NCI-H446 (cell line): ENCODE results near the gene HSD17B14.

ENCODE experiments used
- DNase-seq, 2 experiments: peaks; one replicate each; lab custom pipeline; 2025; lab: John Stamatoyannopoulos, UW

Gene HSD17B14

GRCh38 chr19:48830088-48830487 is 6.2 kb downstream of the HSD17B14 start:
- DNase-seq: no peak

GRCh38 chr19:48826606-48827020 is 9.7 kb downstream of the HSD17B14 start:
- no peak for DNase-seq

- DNase-seq: no peak
These were observed 13.8 kb downstream of the HSD17B14 start for GRCh38 chr19:48822514-48822913.

GRCh38 chr19:48821633-48822032 is 14.7 kb downstream of the HSD17B14 start:
- no peak for DNase-seq

GRCh38 chr19:48819366-48819816 is 16.9 kb downstream of the HSD17B14 start:
- peak; percentile 46 to 85 for DNase-seq

- no peak for DNase-seq
These were observed 18.0 kb downstream of the HSD17B14 start for GRCh38 chr19:48818234-48818820.

GRCh38 chr19:48817585-48818124 is 18.6 kb downstream of the HSD17B14 start:
- no peak for DNase-seq

- no peak for DNase-seq
These were observed 20.3 kb downstream of the HSD17B14 start for GRCh38 chr19:48815870-48816501.

- DNase-seq: no peak
These were observed 21.4 kb downstream of the HSD17B14 start for GRCh38 chr19:48814895-48815294.

GRCh38 chr19:48813123-48813913 is 23.0 kb downstream of the HSD17B14 start:
- no peak for DNase-seq

GRCh38 chr19:48812094-48812929 is 24.0 kb downstream of the HSD17B14 start:
- peak in 1 of 2 experiments; percentile 56 for DNase-seq

- DNase-seq: no peak
These were observed 26.1 kb downstream of the HSD17B14 start for GRCh38 chr19:48810151-48810550.

- no peak for DNase-seq
These were observed 28.5 kb downstream of the HSD17B14 start for GRCh38 chr19:48807590-48808308.

- DNase-seq: peak in 1 of 2 experiments; percentile 60
These were observed 29.3 kb downstream of the HSD17B14 start for GRCh38 chr19:48806818-48807589.

GRCh38 chr19:48806518-48806817 is 29.8 kb downstream of the HSD17B14 start:
- peak in 1 of 2 experiments; percentile 31 for DNase-seq

- no peak for DNase-seq
These were observed 30.8 kb downstream of the HSD17B14 start for GRCh38 chr19:48805452-48805851.

- DNase-seq: no peak
These were observed 31.8 kb downstream of the HSD17B14 start for GRCh38 chr19:48804496-48804895.

- DNase-seq: no peak
These were observed 33.7 kb downstream of the HSD17B14 start for GRCh38 chr19:48802623-48803022.

GRCh38 chr19:48799358-48800300 is 36.7 kb downstream of the HSD17B14 start:
- DNase-seq: no peak
